ENCODE data around the gene LDAH. TPM values are rescaled to one million over a fixed set of nuclear protein-coding genes. Genes with fewer than 3 reads are reported as not detected.

Gene LDAH
- polyA plus RNA-seq, 1 donor: 28.0 TPM

DNA sequence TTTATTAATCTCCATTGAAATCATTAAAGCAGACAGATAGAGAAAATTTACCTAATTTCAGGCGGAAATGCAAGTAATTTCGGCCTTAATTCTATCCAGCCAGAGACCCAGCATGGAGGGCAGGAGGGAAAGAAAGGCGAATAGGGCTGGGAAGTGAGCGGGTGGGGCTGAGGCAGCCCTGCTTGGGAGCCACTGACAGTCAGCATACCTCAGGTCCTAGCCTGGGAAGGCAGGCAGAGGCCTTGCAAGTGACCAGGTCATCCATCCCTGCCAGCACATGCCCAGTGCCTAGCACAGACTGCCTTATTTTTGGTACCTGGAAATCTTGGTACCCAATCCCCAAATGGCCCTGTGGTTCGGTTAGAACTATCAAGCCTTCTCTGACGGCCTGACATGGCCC, 154.4 kb downstream of the LDAH start:
- Histone ChIP-seq H3K27ac (ENCODE audit: low read length) (no peak overlapping the region), H3K27me3 (ENCODE audit: control insufficient read depth, insufficient read depth, low read length) (peaks cover 96% of the 10 kb centered on the region), H3K9me3 (ENCODE audit: control insufficient read depth, low read depth, low read length) (peaks cover 27% of the 10 kb centered on the region), H3K36me3 (ENCODE audit: control insufficient read depth, insufficient read depth, low read length) (no peaks in the 10 kb centered on the region), H3K4me1 (ENCODE audit: control insufficient read depth, insufficient read depth, low read length) (peaks cover 38% of the 10 kb centered on the region), H3K4me3 (ENCODE audit: low read length) (no peak overlapping the region)
- no CpG with 5 or more reads among the region's 6 CpGs for WGBS (ENCODE audit: insufficient coverage, low lambda C conversion rate)
- DNase-seq: no peak

DNA sequence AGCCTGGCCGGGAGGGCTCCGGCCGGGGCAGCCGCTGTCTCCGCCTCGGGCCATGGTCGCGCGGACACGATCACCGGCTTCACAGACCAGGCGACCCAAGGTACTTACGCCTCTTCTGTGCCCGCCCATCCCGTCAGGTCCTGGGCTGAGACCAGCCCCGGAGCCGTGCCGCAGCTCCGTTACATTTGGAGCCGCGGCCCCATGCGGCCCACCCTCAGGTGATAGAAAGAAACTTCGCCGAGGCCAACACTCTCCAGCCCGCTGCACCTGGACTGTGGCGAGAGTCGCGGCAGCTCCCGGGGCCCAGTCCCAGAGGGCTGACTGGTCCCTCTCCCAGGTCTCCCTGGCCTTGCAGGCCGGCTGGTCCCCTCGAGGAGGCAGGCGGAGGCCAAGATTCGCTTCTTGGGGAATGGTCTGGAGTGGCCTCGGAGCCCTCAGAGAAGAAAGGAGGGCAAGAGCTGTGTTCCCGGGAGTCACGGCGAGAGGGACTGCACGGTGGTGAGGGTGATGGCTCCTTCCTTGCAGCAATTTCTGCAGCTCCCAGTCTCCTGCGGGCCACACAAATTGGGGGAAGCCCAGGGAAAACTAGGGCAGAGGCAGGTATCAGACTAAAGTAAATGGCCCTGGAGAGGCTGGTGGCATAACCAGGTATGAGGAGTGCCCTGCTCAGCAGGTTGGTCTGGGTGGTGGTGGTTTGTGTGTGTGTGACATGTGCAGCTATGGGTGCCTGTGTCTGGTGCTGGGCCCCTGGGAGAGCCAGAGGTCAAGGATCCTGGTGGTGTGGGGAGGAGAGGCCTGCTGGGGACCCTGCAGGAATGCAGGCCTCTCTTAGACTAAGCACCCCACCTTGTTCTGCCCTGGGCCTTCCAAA, 155.1 kb downstream of the LDAH start:
- no CpG with 5 or more reads among the region's 39 CpGs for WGBS (ENCODE audit: insufficient coverage, low lambda C conversion rate)
- DNase-seq: no peak
- peaks cover 27% of the 10 kb centered on the region for H3K9me3 ChIP-seq (ENCODE audit: control insufficient read depth, low read depth, low read length)
- peaks cover 96% of the 10 kb centered on the region for H3K27me3 ChIP-seq (ENCODE audit: control insufficient read depth, insufficient read depth, low read length)
- peak overlapping the region; percentile 13 for H3K4me3 ChIP-seq (ENCODE audit: low read length)
- peaks cover 38% of the 10 kb centered on the region for H3K4me1 ChIP-seq (ENCODE audit: control insufficient read depth, insufficient read depth, low read length)
- H3K27ac ChIP-seq (ENCODE audit: low read length): no peak overlapping the region
- no peaks in the 10 kb centered on the region for H3K36me3 ChIP-seq (ENCODE audit: control insufficient read depth, insufficient read depth, low read length)

DNA sequence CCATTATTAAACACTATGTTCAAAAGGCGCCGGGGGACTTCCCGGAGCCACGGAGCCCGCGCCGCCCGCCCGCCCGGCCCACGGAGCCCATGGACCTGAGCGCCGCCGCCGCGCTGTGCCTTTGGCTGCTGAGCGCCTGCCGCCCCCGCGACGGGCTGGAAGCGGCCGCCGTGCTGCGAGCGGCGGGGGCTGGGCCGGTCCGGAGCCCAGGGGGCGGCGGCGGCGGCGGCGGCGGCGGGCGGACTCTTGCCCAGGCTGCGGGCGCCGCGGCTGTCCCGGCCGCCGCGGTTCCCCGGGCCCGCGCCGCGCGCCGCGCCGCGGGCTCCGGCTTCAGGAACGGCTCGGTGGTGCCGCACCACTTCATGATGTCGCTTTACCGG, 155.8 kb downstream of the LDAH start:
- Histone ChIP-seq H3K4me1 (ENCODE audit: control insufficient read depth, insufficient read depth, low read length) (peaks cover 33% of the 10 kb centered on the region), H3K27me3 (ENCODE audit: control insufficient read depth, insufficient read depth, low read length) (peaks cover 96% of the 10 kb centered on the region), H3K9me3 (ENCODE audit: control insufficient read depth, low read depth, low read length) (peaks cover 25% of the 10 kb centered on the region), H3K27ac (ENCODE audit: low read length) (no peak overlapping the region), H3K36me3 (ENCODE audit: control insufficient read depth, insufficient read depth, low read length) (no peaks in the 10 kb centered on the region), H3K4me3 (ENCODE audit: low read length) (no peak overlapping the region)
- no CpG with 5 or more reads among the region's 62 CpGs for WGBS (ENCODE audit: insufficient coverage, low lambda C conversion rate)
- no peak for DNase-seq

DNA sequence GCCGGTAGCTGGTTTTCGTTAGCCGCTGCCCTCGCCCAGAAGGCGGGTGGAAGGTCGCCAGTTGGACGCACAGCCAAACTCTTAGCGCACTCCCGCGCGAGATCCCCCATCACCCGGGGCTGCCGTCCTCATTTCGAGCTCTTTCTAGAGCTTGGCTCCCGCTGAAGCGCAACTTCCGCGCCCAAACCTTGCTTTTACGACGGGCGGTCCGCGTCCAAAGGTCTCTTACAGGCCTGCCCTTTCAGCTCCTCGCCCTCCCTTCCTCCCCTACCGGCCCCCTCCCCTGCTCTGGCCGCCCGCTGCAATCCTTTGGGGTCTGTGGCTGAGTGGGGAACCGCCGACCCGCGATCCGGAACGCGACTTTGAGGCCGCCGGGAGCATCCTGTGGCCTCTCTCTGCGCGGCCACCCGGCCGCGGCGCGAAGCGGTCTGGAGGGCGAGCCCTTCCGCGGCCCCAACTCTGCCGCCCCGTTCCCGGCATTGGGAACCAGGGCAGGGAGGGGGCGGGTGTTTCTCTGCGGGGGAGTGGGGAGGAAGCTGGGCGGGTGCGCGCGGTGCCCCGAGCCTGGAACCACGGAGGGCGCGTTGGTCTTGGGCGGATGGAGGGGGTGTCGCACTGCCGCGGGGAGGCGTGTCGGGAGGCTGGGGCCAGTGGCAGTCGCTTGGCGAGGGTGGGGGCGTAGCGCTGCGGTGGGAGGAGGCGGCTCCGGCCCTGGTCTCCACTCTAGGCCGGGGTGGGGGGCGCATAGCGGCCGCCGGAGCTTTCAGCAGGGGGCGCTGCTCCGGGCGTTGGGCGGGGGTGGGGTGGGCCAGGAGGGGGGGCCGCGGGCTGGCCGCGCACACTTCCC, 156.4 kb downstream of the LDAH start, which contains the start of gene GDF7:
GDF7 (plus strand) TSS at position 841 of the 847 bp plus-strand sequence. CDS start 96 bp downstream, outside the sequence.
- Histone ChIP-seq H3K9me3 (ENCODE audit: control insufficient read depth, low read depth, low read length) (peaks cover 25% of the 10 kb centered on the region), H3K27me3 (ENCODE audit: control insufficient read depth, insufficient read depth, low read length) (peaks cover 96% of the 10 kb centered on the region), H3K4me1 (ENCODE audit: control insufficient read depth, insufficient read depth, low read length) (peaks cover 34% of the 10 kb centered on the region), H3K36me3 (ENCODE audit: control insufficient read depth, insufficient read depth, low read length) (no peaks in the 10 kb centered on the region), H3K4me3 (ENCODE audit: low read length) (peak within 1 kb of the TSS; percentile 13), H3K27ac (ENCODE audit: low read length) (no peak within 1 kb of the TSS)
- WGBS (ENCODE audit: insufficient coverage, low lambda C conversion rate): no CpG with 5 or more reads among the region's 86 CpGs
- peak in 1 of 2 donors; percentile 69 for DNase-seq

DNA sequence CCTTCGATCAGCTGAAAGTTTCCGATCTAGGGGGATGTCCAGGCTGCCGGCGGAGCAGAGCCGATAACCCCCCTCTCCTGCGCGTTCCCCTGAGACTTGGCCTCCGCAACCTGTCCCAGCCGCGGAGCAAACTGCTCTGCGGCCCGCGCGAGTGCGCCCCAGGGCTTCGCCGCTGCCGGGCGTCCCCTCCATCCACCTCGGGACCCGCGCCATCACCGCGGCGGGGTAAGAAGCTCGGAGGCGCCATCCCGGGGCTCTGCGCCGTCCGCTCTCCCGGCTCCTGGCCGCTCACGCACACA, 156.9 kb downstream of the LDAH start:
- no peak overlapping the region for H3K4me3 ChIP-seq (ENCODE audit: low read length)
- H3K27ac ChIP-seq (ENCODE audit: low read length): no peak overlapping the region
- peaks cover 20% of the 10 kb centered on the region for H3K9me3 ChIP-seq (ENCODE audit: control insufficient read depth, low read depth, low read length)
- peaks cover 31% of the 10 kb centered on the region for H3K4me1 ChIP-seq (ENCODE audit: control insufficient read depth, insufficient read depth, low read length)
- H3K27me3 ChIP-seq (ENCODE audit: control insufficient read depth, insufficient read depth, low read length): peaks cover 95% of the 10 kb centered on the region
- H3K36me3 ChIP-seq (ENCODE audit: control insufficient read depth, insufficient read depth, low read length): no peaks in the 10 kb centered on the region
- no peak for DNase-seq
- WGBS (ENCODE audit: insufficient coverage, low lambda C conversion rate): no CpG with 5 or more reads among the region's 34 CpGs

DNA sequence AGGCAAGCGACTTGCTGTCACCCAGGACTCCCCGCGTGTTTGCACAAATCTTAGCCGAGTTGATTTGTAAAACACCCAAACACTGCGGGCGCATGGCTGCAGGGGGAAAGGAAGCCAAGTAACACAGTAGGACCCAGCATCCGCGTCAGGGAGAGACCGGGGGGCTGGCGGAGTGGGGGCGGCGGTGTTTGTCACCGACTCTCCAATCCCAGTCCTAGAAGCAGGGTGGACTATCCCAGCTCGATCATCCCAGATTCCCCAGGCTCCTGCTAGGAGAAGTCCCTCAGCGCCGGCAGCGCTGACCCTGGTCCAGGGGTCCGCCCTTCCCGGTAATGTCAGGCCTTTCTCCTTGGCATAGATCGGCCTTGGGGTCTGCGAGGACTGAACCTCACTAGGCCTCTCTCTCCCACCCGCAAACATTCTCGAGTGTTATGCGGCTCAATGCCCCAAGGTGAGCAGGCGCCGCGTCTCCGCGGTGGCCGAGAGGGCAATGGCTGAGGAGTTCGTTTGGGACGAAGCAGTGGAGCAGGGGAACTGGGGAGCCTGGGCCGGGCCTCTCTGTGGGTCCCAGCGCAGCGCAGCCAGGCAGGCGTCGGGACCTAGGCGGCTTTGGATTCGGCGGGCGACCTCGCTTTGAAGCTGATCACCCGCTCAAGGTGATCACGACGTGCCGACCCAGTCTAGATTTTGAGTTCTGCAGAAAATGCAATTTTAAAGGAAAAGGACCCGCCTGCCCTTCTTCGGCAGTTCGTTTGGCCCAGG, 157.5 kb downstream of the LDAH start:
- no CpG with 5 or more reads among the region's 49 CpGs for WGBS (ENCODE audit: insufficient coverage, low lambda C conversion rate)
- H3K9me3 ChIP-seq (ENCODE audit: control insufficient read depth, low read depth, low read length): peaks cover 19% of the 10 kb centered on the region
- H3K4me3 ChIP-seq (ENCODE audit: low read length): no peak overlapping the region

DNA sequence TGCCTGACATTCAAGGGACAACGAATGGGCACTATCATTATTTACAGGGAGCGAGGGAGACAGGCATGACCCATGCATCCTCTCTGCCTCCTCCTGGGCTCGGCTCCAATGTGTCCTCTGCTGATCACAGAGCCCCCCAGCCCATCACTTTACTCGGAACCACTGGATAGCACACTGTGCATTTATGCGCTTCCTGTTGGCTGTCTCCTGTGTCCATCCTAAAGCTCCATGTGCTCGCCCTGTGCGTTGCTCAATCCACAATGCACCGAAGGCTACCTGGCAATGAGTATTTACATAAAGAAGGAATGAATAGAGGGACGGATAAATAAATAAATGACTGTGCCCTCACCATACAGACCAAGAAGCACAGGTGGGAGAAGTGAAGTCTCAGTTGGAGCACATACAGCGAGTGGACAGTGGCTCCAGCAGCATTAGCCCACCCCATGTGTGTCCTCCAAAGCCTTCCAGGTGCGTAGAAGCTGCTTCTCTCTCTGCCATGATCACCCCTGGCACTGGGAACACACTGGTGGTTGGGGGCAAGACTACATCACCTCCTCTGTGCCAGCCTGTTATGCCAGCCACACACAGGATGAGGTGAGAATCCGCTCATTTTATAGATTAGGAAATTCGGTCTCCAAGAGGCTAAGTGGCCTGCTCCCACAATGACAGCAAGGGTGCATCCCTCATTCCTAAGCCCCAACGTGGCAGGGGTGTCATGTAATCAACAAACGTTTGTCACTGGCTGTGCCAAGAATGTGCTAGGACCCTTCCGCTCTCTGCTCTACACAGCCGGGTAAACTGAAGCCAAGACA, 158.3 kb downstream of the LDAH start:
- WGBS (ENCODE audit: insufficient coverage, low lambda C conversion rate): no CpG with 5 or more reads among the region's 17 CpGs
- no peak overlapping the region for H3K4me3 ChIP-seq (ENCODE audit: low read length)
- no peaks in the 10 kb centered on the region for H3K36me3 ChIP-seq (ENCODE audit: control insufficient read depth, insufficient read depth, low read length)
- no peak for DNase-seq
- H3K27me3 ChIP-seq (ENCODE audit: control insufficient read depth, insufficient read depth, low read length): peaks cover 92% of the 10 kb centered on the region
- no peak overlapping the region for H3K27ac ChIP-seq (ENCODE audit: low read length)
- peaks cover 24% of the 10 kb centered on the region for H3K4me1 ChIP-seq (ENCODE audit: control insufficient read depth, insufficient read depth, low read length)
- H3K9me3 ChIP-seq (ENCODE audit: control insufficient read depth, low read depth, low read length): peaks cover 11% of the 10 kb centered on the region

More for the DNA sequence above, 157.5 kb downstream of the LDAH start:
- H3K27ac ChIP-seq (ENCODE audit: low read length): no peak overlapping the region
- H3K36me3 ChIP-seq (ENCODE audit: control insufficient read depth, insufficient read depth, low read length): no peaks in the 10 kb centered on the region
- peaks cover 94% of the 10 kb centered on the region for H3K27me3 ChIP-seq (ENCODE audit: control insufficient read depth, insufficient read depth, low read length)
- H3K4me1 ChIP-seq (ENCODE audit: control insufficient read depth, insufficient read depth, low read length): peaks cover 31% of the 10 kb centered on the region
- DNase-seq: no peak

DNA sequence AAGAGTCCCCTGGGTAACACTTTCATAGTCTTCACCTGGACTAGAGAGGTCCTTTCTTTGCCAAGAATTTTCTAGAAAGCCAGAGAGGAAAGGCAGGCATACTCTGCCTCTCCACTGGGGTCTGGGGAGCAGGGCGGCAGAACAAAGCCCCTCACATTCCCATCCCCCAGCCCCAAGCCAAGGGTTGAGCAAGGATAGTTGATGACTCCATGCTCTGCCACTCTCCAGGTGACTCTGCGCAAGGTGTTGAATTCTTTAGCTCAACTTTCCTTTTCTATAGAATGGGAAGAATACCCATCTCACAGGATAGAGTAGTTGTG, 158.9 kb downstream of the LDAH start:
- Histone ChIP-seq H3K9me3 (ENCODE audit: control insufficient read depth, low read depth, low read length) (peaks cover 10% of the 10 kb centered on the region), H3K27ac (ENCODE audit: low read length) (no peak overlapping the region), H3K27me3 (ENCODE audit: control insufficient read depth, insufficient read depth, low read length) (peaks cover 88% of the 10 kb centered on the region), H3K4me3 (ENCODE audit: low read length) (no peak overlapping the region), H3K4me1 (ENCODE audit: control insufficient read depth, insufficient read depth, low read length) (peaks cover 20% of the 10 kb centered on the region), H3K36me3 (ENCODE audit: control insufficient read depth, insufficient read depth, low read length) (no peaks in the 10 kb centered on the region)
- no peak for DNase-seq
- no CpG with 5 or more reads among the region's 2 CpGs for WGBS (ENCODE audit: insufficient coverage, low lambda C conversion rate)

DNA sequence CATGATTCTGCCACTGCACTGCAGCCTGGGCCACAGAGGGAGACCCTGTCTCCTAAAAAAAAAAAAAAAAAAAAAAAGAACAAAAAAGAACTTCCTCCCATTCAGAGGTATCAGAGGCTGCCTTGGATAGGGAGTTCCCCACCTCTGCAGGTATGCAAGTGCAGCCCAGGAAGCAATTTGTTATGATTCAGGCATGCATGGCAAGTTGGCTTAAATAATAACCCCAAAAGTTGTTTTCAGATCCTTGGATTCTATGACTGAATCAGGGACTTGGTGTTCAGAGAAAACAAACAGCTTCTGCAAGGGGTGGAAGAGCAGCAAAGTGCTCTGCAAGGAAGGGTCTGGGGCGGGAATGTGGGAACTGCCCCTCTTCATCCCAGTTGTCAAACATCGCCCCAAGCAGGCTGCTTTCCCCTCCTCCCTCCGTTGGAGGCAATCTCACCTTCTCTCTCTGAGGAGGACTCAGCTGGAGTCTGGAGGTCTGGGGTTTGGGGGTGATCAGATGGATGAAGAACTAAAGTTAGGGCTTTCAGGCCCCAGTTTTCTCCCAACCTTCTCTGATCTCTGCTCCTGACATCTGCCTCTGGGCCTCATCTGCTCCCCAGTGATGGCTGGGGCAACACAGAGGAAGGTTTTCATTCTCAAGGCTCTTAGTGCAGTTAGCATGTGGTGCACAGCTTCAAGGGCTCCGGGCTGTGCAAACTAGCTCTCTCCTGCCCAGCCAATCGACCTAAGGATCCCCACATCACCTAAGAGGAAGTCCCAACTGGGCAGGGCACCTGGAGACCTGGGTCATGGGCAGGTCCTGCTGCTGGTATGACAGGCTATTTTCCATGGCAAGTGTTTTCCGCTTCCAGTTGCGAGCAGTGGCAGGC, 159.5 kb downstream of the LDAH start:
- no peak for DNase-seq
- H3K27me3 ChIP-seq (ENCODE audit: control insufficient read depth, insufficient read depth, low read length): peaks cover 85% of the 10 kb centered on the region
- H3K9me3 ChIP-seq (ENCODE audit: control insufficient read depth, low read depth, low read length): peaks cover 10% of the 10 kb centered on the region
- H3K4me1 ChIP-seq (ENCODE audit: control insufficient read depth, insufficient read depth, low read length): peaks cover 20% of the 10 kb centered on the region
- H3K27ac ChIP-seq (ENCODE audit: low read length): no peak overlapping the region
- WGBS (ENCODE audit: insufficient coverage, low lambda C conversion rate): no CpG with 5 or more reads among the region's 7 CpGs
- no peak overlapping the region for H3K4me3 ChIP-seq (ENCODE audit: low read length)
- H3K36me3 ChIP-seq (ENCODE audit: control insufficient read depth, insufficient read depth, low read length): no peaks in the 10 kb centered on the region

Measured in large intestine (tissue), 3 donors.